Activated CD8-positive, alpha-beta memory T cell treated with anti-CD3 and anti-CD28 coated beads for 36 hours (primary cell): ENCODE measurements around the gene SPI1. TPM values are rescaled to one million over a fixed set of nuclear protein-coding genes. Genes with fewer than 3 reads are reported as not detected.

Experiments used
- CTCF ChIA-PET: fragments of 350-600 bp; sonication (Branson Sonifier 250); formaldehyde crosslinking; loops from one replicate; lab custom pipeline; 2021; ENCODE audit warnings: antibody characterized with exemption; lab: Charles Lee
- POLR2A ChIA-PET: fragments of 350-600 bp; sonication (Branson Sonifier 250); formaldehyde crosslinking; loops from one replicate; lab custom pipeline; 2021; ENCODE audit warnings: antibody characterized with exemption; lab: Charles Lee
- total RNA-seq, 2 experiments: library from RNA; stranded (reverse); gene quantifications; one replicate each; pipeline ENCODE4 v1.2.3, GENCODE V29; 2021

Gene SPI1
- total RNA-seq, 2 experiments from 2014 or later = not detected

GRCh38 chr11:47375546-47376085 lies 2.7 kb downstream of the SPI1 start:
- CTCF ChIA-PET = interaction anchor here (1.8 to 2.2 kb wide), 2 partner anchors 19 to 30 kb away, joined by 7 to 14 read pairs; no protein-coding TSS in a partner anchor
- POLR2A ChIA-PET = no interaction called here

DNA sequence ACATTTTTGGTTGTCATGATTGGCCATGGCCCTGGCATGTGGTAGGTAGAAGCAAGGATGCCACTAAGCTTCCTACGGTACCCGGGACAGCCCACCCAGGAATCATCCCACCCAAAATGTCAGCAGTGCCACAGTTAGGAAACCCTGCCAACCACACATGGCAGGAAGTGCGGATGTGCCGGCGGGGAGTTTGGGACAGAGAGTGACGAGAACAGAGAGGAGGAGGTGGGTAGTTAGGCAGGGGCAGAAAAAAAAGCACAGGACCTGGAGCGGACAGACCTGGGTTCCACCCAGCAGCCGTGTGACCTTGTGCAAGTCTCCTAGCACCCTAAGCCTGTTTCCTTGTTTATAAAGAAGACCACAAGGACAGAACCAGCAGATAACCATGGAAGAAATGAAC lies 3.3 kb downstream of the SPI1 start:
- CTCF ChIA-PET = interaction anchor here (0.9 to 2.2 kb wide), 5 partner anchors 13 to 54 kb away, joined by 3 to 16 read pairs (median 7); no protein-coding TSS in a partner anchor
- POLR2A ChIA-PET = no interaction called here

DNA sequence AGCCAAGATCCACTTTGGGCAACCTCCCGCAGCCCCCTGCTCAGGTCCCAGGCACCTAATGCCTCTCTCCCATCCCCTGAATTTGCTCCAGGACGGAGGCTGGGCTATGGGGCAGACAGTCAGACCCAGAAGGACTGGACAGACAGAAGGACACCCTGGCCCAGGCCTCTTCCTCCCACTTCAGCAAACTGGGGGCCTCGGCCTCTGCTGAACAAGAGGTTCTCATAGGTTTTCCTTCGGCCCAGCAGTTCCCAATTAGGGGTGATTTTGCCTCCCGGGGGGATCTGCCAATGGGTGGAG lies 3.7 kb downstream of the SPI1 start:
- POLR2A ChIA-PET = no interaction called here
- CTCF ChIA-PET = interaction anchor here (0.6 to 2.2 kb wide), 20 partner anchors 8 to 1298 kb away, joined by 3 to 16 read pairs (median 5); no protein-coding TSS in a partner anchor

- ChIA-PET POLR2A (no interaction called here), CTCF (interaction anchor here (0.5 to 2.2 kb wide), 25 partner anchors 9 to 1297 kb away, joined by 3 to 16 read pairs (median 4); no protein-coding TSS in a partner anchor)
Observed at GRCh38 chr11:47373876-47374719, 4.2 kb downstream of the SPI1 start.

- POLR2A ChIA-PET = interaction anchor here (0.6 kb wide), 2 partner anchors 194 to 763 kb away, joined by 9 to 10 read pairs; no protein-coding TSS in a partner anchor
- CTCF ChIA-PET = interaction anchor here (0.9 to 1.7 kb wide), 6 partner anchors 17 to 101 kb away, joined by 3 to 9 read pairs (median 4); partner anchors contain the start of gene SLC39A13
Observed at GRCh38 chr11:47372422-47372821, 5.9 kb downstream of the SPI1 start.

DNA sequence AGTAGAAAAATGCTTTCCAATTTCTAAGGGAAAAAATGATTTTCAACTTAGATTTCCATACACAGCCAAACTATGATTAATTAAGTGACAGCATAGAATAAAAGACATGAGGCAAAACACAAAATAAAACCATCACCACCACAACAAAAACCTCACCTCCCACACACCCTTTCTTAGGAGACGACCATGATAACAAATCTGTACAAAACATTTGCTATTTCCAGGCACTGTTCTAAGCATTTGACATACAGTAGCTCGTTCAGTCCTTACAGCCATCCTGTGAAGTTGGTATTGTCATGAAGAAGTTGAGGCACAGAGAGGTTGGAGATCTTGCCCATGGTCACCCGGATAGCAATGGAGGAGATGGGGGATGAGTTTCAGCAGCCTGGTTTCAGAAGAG lies 8.7 kb downstream of the SPI1 start:
- CTCF ChIA-PET = interaction anchor here (0.6 to 1.8 kb wide), 2 partner anchors 42 to 438 kb away, joined by 3 to 5 read pairs; no protein-coding TSS in a partner anchor
- POLR2A ChIA-PET = interaction anchor here (1.2 kb wide), 1 partner anchor 30 kb away, joined by 4 read pairs; no protein-coding TSS in a partner anchor

GRCh38 chr11:47366020-47366490 lies 12.3 kb downstream of the SPI1 start:
- CTCF ChIA-PET = no interaction called here
- POLR2A ChIA-PET = no interaction called here

DNA sequence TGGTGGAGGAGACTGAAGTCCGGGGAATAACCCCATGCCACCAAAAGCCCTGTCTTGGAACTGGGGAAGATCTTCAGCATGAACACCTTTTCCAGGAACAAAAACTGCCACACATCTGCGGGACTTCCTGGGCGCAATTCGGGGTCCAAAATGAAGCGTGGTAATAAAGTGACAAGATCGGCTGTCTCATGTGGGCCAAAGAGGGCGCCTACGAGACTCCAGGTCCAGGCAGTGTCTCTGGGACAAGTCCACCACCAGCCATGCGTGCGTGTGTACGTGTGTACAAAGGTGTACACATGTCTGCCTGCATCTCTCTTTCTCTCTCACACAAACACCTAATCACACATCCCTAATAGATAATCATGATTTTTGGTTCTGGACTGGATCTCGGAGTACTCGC lies 16.9 kb downstream of the SPI1 start:
- CTCF ChIA-PET = interaction anchor here (1.4 kb wide), 1 partner anchor 27 kb away, joined by 4 read pairs; no protein-coding TSS in a partner anchor

GRCh38 chr11:47360341-47360740 lies 18.0 kb downstream of the SPI1 start:
- CTCF ChIA-PET = no interaction called here
- POLR2A ChIA-PET = no interaction called here

More for the DNA sequence above, 16.9 kb downstream of the SPI1 start:
- POLR2A ChIA-PET = no interaction called here

DNA sequence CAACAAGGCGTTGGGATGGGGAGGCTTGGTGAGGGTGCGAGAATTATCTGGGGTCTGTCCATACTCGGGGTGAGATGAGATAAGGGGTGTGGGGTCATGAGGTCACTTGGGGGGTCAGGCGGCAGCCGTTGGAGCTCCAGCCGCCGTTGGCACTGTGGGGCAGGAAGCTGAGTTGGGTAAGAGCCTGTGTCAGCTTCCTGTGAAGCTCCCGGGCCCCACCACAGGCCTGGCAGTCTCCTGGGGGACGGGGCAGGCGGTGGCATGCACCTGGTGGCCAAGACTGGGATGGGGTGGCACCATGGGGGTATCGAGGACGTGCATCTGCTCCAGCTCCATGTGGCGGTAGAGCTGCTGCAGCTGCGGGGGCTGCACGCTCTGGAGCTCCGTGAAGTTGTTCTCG lies 18.8 kb downstream of the SPI1 start:
- ChIA-PET CTCF (no interaction called here), POLR2A (no interaction called here)

GRCh38 chr11:47359162-47359561 lies 19.2 kb downstream of the SPI1 start:
- ChIA-PET POLR2A (interaction anchor here (0.7 kb wide), 1 partner anchor 697 kb away, joined by 3 read pairs; no protein-coding TSS in a partner anchor), CTCF (no interaction called here)

DNA sequence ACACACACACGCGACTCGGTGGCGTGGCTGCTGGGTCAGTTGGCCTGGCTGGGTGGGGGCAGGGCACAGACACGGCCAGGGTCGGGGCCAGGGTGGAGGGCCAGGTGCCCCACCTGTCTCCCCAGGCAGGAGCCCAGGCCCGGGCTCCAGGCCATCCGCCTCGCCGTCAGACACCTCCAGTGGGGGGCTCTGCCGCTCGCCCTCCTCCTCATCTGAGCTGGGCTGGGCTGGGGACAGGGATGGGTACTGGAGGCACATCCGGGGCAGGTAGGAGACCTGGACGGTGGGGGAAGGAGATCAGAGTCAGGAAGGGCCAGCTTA lies 19.7 kb downstream of the SPI1 start:
- CTCF ChIA-PET = no interaction called here
- POLR2A ChIA-PET = interaction anchor here (0.7 kb wide), 1 partner anchor 697 kb away, joined by 3 read pairs; no protein-coding TSS in a partner anchor

DNA sequence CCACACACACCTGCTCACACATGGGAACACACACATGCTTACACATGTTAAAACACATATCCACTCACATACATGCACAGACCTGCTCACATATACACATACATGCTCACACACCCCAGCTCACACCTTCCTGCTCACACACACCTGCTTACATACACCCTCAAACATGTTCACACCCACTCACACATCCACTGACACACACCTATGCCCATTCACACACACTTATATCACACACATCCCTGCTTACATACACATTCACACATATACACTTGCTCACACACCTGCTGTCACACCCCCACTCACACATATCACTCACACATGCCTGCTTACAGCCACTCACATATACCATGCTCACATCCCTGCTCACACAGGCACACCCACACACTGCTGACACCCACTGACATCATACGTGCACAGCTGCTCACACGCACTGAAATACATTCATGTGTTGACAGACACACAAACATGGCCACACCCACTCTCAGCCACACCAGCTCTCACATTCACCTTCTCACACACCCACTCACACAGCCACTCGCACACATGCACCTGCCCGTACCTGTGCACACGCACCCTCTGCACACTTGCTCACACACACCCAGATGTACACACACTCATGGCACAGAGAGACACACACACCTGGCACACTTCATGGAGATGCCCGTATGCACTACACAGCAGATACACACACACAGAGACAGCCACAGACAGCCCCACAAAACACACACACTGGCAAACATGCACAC lies 20.2 kb downstream of the SPI1 start:
- CTCF ChIA-PET = no interaction called here
- POLR2A ChIA-PET = interaction anchor here (0.7 kb wide), 1 partner anchor 698 kb away, joined by 3 read pairs; no protein-coding TSS in a partner anchor

- ChIA-PET POLR2A (no interaction called here), CTCF (interaction anchor here (1.0 kb wide), 1 partner anchor 55 kb away, joined by 3 read pairs; no protein-coding TSS in a partner anchor)
Observed at GRCh38 chr11:47356998-47357329, 21.4 kb downstream of the SPI1 start.

DNA sequence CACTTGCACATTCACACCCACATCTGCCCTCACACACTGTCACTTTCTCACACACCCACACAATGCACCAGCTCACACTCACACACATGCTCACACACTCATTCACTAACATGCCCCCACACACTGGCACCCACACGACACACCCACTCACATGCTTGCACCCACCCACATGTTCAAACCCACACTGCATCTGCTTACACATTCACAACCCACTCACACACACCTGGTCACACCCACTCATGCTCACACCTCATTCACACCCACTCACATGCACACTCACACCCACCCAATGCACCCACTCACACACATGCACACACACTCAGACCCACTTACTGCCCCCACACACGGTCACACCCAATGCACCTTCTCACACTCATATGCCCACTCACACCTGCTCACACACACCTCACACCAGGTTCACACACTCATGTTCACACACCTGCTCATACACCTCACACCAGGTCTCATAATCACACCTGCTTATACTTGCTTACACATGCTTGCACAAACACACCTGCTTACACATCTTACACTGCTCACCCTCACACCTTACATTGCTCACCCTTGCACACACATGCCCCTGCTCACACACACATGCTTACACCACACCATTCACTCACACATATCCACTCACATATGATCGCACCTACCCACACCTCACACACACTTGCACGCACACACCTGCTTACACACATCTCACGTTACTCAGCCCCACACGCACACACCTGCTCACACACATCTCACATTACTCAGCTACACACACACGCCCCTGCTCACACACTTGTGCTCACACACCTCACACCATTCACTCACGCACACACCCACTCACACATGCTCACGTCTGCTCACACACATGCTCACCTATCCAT lies 22.0 kb downstream of the SPI1 start:
- ChIA-PET POLR2A (interaction anchor here (0.7 kb wide), 1 partner anchor 98 kb away, joined by 7 read pairs; no protein-coding TSS in a partner anchor), CTCF (interaction anchor here (1.0 kb wide), 1 partner anchor 55 kb away, joined by 3 read pairs; no protein-coding TSS in a partner anchor)

GRCh38 chr11:47355283-47356128 lies 22.8 kb downstream of the SPI1 start:
- ChIA-PET POLR2A (interaction anchor here (0.7 kb wide), 1 partner anchor 98 kb away, joined by 7 read pairs; no protein-coding TSS in a partner anchor), CTCF (no interaction called here)

DNA sequence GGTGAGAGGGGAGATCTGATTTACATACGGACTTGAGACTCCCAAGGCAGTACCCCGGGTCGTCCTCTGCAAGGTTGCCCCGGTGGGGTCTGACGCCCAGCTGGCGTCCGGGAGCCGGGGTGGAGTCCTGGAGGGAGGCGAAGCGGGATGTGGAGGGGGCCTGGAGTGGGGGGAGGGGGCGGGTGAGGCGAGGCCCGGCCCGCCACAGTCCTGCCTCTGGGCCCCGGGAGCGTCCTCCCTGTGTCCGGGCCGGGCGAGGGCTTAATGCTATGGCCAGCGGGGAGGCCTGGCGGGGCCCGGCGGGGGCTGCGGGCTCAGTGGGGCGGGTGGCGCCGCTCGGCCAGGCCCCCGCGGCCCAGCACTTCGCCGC lies 23.4 kb downstream of the SPI1 start:
- POLR2A ChIA-PET = no interaction called here
- CTCF ChIA-PET = no interaction called here
